NCI-H446 (cell line): ENCODE results near the gene CRB2.
"Not testable (repeated sequence)": the region's sequence is repeated elsewhere in the genome, so short reads cannot be mapped to it uniquely, and the experiment has no call there.

Experiments
- DNase-seq, 2 experiments: peaks; one replicate each; lab custom pipeline; 2025; lab: John Stamatoyannopoulos, UW

CRB2 gene

GRCh38 chr9:123329329-123329955 is 26.6 kb upstream of the CRB2 start:
- DNase-seq, result no peak

GRCh38 chr9:123331346-123332060 is 24.5 kb upstream of the CRB2 start:
- DNase-seq, result no peak

DNA sequence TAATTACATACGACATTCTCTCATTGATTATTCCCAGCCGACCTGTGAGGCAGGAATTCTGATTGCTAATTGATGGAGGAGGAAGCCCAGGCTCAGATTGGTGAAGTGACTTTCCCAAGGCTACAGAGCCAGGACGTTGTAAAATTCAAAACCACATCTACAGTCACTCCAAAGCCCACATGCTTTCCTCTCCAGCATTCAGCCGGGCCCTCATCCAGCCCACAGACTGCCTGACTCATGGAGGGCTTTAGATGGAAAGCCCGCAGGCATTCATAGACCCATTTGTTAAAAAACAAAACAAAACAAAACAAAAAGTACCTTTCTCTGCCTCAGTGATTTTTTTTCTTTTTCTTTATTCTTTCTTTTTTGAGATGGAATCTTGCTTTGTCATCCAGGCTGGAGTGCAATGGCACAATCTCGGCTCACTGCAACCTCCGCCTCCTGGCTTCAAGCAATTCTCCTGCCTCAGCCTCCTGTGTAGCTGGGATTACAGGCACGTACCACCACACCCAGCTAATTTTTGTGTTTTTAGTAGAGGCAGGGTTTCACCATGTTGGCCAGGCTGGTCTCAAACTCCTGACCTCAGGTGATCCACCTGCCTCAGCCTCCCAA is 22.8 kb upstream of the CRB2 start:
- not testable (repeated sequence) for DNase-seq

DNA sequence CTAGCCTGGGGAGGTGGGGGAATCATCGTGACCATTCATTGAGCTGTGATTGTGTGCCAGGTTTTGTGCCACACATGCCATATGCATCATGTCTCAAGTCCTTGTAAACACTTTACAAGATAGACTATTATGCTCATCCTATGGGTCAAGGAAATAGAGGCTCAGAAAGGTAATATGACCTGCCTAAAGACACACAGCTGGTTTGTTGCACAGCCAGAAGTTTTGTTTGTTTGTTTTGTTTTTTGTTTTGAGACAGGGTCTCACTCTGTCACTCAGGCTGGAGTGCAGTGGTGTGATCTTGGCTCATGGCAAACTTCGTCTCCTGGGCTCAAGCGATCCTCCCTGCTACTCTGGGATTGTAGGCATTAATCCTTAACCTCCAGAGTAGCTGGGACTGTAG is 21.4 kb upstream of the CRB2 start:
- no peak for DNase-seq

DNA sequence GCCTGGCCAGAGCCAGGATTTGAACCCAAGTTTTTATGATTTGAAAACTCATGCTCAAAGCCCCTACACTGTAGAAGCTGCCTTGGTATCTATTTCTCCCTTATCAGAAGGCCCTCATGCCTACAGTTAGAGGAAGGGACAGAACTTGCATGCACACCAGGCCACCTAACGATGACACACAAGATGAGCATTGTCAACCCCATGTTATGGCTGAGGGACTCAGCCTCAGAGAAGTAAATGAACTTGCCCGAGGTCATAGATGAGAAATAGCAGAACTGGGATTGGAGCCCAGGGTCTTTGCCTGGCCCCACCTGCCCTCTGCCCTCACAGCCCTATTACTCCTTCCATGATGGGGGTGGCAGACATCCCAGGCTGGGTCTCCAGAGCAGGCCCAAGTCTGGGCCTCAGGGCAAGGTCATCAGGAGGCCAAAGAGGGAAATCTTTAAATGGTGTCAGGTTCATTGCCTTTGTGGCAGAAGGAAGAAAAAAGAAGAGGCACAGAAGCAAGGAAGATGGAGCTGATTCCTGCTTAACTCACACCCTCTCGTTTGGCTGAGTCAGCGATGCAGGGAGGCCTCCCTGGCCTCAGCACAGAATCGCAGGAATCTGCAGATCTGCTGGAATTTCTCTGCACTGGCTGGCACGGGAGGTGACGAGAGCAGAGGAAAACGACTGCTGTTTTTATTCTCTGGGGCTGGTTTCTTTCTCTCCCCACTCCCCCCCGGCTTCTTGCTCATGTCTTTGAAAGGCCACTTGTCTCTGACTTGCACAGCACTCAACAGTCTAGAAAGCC is 20.6 kb upstream of the CRB2 start:
- DNase-seq, result no peak

GRCh38 chr9:123335986-123336329 is 20.0 kb upstream of the CRB2 start:
- DNase-seq, result no peak

DNA sequence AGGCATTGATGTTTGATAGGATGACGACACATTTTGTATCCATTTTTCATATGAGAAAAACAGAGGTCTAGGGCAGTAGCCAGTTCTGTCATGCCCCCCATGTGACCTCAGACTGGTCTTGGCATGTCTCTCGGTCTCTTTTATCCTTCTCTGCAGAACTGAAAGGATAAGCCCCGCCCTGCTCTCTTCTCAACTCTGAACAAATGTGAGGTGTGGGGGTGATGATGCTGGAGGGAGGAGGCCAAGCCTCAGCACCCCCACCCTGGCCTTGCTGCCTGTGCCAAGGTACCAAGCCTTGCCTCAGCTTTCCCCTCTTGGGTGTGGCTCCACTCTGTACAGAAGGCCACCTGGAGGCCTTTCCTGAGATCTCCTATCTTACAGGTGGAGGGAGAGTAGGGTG is 19.5 kb upstream of the CRB2 start:
- no peak for DNase-seq

- DNase-seq, result no peak
Measured at GRCh38 chr9:123336959-123337358, 19.0 kb upstream of the CRB2 start.

DNA sequence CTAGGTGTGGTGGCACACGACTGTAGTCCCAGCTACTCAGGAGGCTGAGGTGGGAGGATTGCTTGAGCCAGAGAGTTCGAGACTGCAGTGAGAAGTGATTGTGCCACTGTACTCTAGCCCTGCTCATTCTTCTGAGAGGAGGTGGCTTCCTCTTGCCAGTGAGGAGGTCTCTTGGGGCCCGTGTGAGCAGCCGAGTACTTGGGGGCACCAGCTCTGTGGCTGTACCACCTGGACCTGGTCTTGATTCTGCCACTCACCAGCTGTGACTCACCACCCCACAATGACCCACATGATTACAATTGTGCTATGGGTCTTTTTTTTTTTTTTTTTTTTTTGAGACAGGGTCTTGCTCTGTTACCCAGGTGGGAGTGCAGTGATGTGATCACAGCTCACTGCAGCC is 18.0 kb upstream of the CRB2 start:
- DNase-seq, result no peak

DNA sequence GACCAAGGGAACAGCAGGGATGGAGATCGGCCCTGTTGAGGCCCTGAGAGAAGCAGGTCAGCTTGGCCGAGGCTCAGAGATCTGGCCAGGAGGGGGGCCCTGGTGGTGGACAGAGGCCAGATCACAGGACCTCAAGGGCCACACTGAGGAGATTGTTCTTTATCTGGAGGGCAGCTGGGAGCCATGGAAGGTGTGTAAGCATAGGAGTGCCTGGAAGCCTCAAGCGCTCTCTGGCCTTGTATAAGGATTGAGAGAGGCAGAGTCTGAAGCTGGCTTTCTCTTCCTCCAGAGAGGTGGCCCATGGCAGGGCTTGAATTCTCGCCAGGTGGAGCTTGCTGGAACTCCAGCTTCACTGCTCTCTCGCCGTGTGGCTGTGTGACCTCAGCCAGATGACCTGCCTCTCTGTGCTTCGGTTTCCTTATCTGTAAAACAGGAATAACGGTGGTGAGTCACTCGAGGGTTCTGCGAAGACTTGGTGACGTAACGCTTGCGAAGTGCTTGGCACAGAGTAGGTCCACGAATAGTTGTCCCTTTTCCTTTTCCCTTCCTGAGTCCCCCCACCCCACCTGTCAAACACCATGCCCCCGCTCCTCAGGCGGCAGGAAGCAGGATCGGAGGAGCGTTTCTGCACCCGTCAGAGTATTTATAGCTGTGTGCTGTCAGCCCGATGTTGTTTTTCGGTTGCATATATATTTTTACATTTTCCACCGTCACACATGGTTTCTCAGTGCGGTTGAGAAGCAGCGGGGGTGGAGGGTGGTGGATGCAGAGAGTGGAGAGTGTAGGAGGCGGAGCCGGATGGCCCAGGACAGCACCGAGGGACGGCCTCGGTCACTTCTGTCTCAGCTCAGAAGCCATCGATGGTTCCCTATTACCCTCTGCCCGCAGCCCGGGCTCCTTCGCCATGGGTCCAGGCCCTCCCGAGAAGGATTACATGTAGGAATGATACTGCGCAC is 17.0 kb upstream of the CRB2 start:
- DNase-seq, result no peak

DNA sequence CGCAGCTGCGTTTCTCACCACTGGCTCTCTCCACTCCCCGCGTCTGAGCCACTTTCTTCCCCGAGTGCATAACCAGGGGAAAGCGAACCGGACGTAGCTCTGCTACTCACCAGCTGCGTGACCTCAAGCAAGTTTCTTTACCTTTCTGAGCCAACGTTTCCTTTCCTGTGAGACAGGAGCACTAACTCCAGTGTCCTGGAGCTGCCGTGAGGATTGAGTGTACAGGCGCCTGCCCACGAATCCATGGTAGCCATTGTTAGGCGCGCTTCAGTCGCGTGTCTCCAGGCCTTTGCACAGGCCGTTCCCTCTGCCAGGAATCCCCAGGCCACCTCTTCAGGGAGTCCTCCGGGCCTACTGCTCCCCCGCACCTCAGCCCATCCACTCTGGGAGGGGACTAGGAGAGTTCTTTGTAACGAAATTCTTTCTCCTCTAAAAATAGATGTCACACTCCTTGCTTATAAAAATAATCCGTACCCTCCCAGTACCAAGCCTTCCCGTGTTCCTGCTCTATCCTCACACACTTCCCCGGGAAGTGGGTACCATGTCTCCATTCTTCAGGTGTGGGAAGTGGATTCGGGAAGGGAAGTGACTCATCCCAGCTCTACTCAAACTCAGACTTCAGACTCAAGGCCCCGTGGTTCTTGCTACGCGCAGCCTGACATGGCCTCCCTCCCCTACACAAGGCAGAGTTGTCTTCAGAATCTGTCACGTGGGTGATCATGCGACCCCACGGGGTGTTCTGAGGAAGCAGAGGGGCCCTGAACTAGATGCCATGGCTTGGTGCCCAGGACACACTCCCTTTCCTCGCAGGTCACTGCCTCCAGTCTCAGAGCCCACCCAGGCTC is 16.1 kb upstream of the CRB2 start:
- no peak for DNase-seq

DNA sequence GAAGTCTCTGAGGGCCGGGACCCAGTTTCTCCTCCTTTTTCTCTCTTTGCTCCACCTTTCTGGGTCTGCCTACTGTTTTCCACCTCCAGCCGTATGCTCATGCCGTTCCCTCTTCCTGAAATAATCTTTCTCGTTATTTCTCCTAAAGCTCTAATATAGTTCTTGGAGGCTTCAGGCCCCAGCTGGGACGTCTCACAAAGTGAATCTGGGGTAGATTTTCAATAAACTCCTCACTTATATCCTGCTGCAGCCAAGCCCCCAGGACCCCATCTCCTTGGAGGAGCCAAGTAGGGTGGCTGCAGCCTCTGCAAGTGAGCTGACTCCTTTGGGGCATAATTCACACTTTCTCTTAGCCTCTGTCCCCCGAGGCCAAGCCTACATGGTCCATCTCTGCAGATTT is 14.2 kb upstream of the CRB2 start:
- DNase-seq, result no peak

GRCh38 chr9:123342247-123342646 is 13.8 kb upstream of the CRB2 start:
- DNase-seq, result no peak

DNA sequence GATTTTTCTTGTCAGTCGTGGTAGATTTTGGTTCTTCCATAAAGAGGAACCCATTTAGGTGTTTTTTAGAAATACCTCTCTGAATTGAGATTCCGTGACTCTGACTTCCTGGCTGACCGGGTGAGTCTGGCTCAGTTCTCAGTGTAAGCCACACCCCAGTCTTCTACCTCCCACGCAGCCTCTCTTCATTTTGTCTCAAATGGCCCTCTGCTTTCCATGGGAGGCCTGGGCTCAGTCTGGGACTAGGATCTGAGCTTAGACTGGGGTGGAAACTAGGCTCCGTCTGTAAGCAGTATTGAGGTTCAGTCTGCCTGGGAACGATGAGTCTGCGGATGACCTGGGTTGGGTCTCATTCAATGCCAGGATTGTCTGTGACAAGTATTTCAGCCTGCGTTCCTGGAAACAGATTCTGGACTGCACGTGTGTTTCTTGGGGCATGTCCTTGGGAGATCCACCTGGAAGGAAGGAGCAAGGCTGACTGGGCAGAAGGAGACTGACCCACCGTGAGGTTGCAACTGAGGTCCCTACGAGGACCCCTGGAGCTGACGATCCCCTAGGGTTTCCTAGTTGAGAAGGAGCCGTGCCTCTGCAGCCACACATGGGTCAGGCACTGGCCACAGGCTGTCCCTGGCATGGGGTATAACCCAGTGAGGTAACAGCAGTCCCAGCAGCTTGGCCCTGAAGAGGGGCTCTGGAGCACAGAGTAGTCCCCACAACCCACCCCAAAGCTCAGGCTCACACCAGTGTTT is 12.4 kb upstream of the CRB2 start:
- no peak for DNase-seq

DNA sequence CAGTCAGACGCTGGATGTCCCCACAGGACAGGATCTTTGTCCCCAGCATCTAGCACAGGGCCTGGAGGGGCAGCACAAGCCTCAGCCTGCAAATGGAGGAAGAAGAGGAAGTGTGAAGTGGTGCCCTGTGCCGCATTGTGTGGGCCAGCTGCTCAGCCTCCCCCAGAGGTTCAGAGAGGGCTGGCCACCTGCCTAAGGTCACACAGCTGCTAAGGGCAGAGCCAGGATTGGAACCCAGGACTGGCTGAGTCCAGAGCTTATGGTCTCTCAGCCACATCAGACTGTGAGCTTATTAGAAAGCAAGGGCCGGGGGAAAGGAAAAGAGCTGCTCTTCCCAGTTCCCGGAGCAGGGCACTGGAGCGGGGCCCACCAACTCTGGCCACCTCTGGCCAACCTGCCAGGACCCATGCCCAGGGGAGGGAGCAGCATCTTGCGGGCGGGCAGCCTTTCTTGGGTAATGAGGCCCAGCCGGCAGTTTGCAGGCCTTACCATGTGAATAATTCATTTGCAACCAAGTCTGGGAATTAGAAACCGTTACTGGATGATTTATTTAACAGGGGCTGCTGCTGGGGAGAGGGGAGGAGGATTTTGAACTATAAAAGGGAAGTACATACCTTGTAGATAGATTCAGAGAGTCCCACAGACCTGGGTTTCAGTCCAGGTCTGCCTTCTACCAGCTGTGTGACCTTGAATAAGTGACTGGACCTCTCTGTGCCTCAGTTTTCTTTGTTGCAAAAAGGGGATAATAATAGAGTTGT is 11.6 kb upstream of the CRB2 start:
- no peak for DNase-seq

GRCh38 chr9:123345567-123345955 is 10.4 kb upstream of the CRB2 start:
- DNase-seq, result no peak

DNA sequence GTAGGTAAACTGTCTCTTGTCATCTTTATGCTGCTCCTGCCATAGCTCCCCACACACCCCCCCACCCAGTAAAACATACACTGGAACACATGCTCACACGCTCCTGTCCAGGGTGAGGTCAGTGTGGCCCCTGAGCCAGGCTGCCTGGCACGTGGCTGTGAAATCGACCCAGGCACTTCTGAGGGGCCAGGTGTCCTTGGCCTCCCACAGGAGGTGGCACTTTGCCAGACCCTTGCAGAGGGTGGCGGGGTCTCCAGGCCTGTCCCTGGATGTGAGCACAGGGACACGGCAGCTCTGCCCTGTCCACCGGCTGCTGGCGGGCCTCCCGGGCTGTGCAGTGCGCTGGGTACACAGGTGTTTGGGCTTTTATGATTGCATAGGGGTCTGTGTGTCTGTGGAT is 10.0 kb upstream of the CRB2 start:
- DNase-seq, result no peak

DNA sequence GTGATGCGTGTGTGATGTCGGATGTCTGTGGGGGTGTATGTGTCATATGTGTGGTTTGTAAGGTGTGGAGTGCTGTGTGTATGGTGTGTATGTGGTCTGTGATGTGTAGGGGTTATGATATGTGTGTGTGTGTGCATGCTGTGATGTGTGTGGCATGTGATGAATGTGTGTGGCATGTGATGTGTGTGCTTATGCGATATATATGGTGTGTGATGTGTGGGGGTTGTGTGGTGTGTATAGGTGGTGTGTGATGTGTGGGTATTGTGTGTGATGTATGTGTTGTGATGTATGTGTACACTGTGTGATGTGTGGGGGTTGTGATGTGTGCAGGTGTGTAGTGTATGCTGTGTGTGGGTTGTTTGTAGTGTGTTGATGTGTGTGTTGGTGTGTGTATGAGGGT is 9.2 kb upstream of the CRB2 start:
- no peak for DNase-seq

DNA sequence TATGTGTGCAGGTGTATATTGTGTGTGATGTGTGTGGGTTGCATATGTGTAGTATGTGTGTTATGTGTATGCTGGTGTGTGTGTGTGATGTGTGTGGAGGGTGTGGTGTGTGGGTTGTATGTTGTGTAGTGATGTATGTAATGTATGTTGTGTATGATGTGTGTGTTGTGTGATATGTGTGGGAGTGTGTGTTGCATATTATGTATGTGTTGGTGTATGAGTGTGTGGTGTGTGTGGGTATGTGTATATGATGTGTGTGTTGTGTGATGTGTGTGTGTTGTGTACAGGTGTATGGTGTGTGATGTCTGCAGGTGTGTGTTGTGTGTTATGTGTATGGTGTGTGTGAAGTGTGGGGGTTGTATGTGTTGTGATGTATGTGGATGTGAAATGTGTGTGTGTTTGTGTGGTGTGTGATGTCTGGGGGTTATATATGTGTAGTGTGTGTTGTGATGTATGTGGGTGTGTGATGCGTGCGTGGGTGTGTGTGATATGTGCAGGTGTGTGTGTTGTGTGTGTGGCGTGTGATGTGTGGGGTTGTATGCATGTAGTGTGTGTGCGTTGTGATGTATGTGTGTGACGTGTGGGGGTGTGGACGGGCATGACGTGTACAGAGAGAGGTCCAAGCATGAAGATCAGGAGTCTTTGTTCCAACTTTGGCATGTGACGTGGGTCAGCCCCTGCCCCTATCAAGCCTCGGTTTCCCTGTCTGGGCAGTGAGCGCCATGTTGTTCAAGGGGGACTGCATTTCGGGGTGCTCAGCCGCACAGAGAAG is 8.5 kb upstream of the CRB2 start:
- no peak for DNase-seq
